ENCODE results near the gene AGER. TPM values are rescaled to one million over a fixed set of nuclear protein-coding genes. Genes with fewer than 3 reads are reported as not detected.
A peak's percentile ranks its signal among the peaks of the same experiment; 100 is the strongest.

The AGER gene
- total and polyA plus RNA-seq, 2 donors (not counting 3 experiments of a cell fraction or from before 2014, with no cell fraction given): 5.1 to 18.5 TPM

DNA sequence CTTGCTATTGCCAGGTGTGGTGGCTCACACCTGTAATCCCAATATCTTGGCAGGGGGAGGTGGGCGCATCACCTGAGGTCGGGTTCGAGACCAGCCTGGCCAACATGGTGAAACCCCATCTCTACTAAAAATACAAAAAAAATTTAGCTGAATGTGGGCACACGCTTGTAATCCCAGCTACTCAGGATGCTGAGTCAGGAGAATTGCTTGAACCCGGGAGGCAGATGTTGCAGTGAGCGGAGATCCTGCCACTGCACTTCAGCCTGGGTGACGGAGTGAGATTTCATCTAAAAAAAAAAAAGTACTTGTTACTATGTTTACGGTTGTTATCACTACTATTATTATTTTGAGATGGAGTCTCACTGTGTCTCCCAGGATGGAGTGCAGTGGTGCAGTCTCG lies 27.2 kb downstream of the AGER start:
- H3K36me3 ChIP-seq (ENCODE audit: control insufficient read depth in 2 of 2, extremely low read depth in 1 of 2, insufficient read depth in 2 of 2, low read length in 2 of 2): peaks cover 0 to 7% of the 10 kb centered on the region in 2 experiments
- no peaks in the 10 kb centered on the region for H3K9me3 ChIP-seq (replicated peaks; ENCODE audit: control insufficient read depth, insufficient read depth, low read length)
- H3K79me2 ChIP-seq (ENCODE audit: control insufficient read depth, insufficient read depth, low read length): peaks cover 4% of the 10 kb centered on the region
- no peak overlapping the region for H3K27ac ChIP-seq (ENCODE audit: insufficient read depth, low read depth, low read length)
- intact Hi-C loops (cut with micrococcal nuclease): no loop called here
- H3K4me3 ChIP-seq (replicated peaks in 1 of 3; ENCODE audit: insufficient read depth in 1 of 3, low read depth in 1 of 3, low read length in 3 of 3): no peak overlapping the region
- TF ChIP-seq EZH2 (IDR thresholded peaks at IDR 0.05; ENCODE audit: borderline replicate concordance, low read depth, low read length, severe bottlenecking) (no peak), POLR2A (IDR thresholded peaks at IDR 0.05; ENCODE audit: low read depth, low read length) (no peak), JUN (IDR thresholded peaks at IDR 0.05; ENCODE audit: borderline replicate concordance, insufficient read depth, insufficient read length, low read depth) (no peak), MYC (IDR thresholded peaks at IDR 0.05; ENCODE audit: low read depth, low read length) (no peak), GATA2 (IDR thresholded peaks at IDR 0.05; ENCODE audit: insufficient read depth, insufficient read length, low read depth, low read length) (no peak)
- TF ChIP-seq, protein P1, sequence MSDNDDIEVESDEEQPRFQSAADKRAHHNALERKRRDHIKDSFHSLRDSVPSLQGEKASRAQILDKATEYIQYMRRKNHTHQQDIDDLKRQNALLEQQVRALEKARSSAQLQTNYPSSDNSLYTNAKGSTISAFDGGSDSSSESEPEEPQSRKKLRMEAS (IDR thresholded peaks at IDR 0.05; ENCODE audit: insufficient read depth, insufficient read length): no peak
- no peak overlapping the region for H3K9ac ChIP-seq (replicated peaks; ENCODE audit: extremely low read depth, insufficient read depth, low read length)
- DNase-seq (ENCODE audit: low read depth, low spot score): no peak
- H2AFZ ChIP-seq (ENCODE audit: low read depth, low read length): no peak overlapping the region
- peaks cover 21% of the 10 kb centered on the region for H3K4me1 ChIP-seq (ENCODE audit: control insufficient read depth, extremely low read depth, insufficient read depth, low read length)
- H3K27me3 ChIP-seq (ENCODE audit: control insufficient read depth in 2 of 2, insufficient read depth in 2 of 2, low read length in 2 of 2): peaks cover 0 to 4% of the 10 kb centered on the region in 2 experiments
- no peaks in the 10 kb centered on the region for H4K20me1 ChIP-seq (replicated peaks; ENCODE audit: control insufficient read depth, extremely low read depth, insufficient read depth, low read length)
- H3K9me1 ChIP-seq (replicated peaks; ENCODE audit: control insufficient read depth, extremely low read depth, insufficient read depth, low read length): no peaks in the 10 kb centered on the region
- FAIRE-seq: no peak
- no TSS peak for BruUV-seq (replicated peaks)
- dilution Hi-C loops (cut with MboI; ENCODE audit: extremely low pct_ligation_motif_present, low sequenced_read_pairs): no loop called here
- CTCF ChIA-PET: no interaction called here
- H3K4me2 ChIP-seq (ENCODE audit: insufficient read depth, low read length): no peak overlapping the region
- POLR2A ChIA-PET: no interaction called here

DNA sequence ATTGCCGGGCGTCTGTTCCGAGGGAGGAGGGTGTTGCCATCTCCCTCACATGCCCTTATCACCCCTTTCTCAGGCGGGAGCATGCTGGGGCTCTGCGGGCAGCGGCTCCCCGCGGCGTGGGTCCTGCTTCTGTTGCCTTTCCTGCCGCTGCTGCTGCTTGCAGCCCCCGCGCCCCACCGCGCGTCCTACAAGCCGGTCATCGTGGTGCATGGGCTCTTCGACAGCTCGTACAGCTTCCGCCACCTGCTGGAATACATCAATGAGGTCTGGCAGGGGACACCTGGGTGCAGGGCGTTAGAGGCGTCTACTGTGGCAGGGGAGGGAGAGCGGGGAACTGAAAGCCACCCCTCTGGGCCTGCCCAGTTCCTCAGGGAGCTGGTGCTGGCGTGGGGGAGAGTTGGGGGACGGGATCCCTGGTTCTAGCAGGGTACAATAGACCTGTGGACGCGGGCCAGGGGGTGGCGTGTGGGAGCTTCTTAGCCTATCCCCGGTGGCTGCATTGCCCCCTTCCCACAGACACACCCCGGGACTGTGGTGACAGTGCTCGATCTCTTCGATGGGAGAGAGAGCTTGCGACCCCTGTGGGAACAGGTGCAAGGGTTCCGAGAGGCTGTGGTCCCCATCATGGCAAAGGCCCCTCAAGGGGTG lies 29.4 kb downstream of the AGER start:
- DNase-seq (ENCODE audit: low read depth, low spot score): peak; percentile 68
- intact Hi-C loops (cut with micrococcal nuclease) (loop anchor here (1.0 kb wide), 4 partner anchors 22 to 41 kb away; partner anchors contain the start of genes AGPAT1 and FKBPL), dilution Hi-C loops (cut with MboI; ENCODE audit: extremely low pct_ligation_motif_present, low sequenced_read_pairs) (no loop called here)
- TF ChIP-seq, protein P2, sequence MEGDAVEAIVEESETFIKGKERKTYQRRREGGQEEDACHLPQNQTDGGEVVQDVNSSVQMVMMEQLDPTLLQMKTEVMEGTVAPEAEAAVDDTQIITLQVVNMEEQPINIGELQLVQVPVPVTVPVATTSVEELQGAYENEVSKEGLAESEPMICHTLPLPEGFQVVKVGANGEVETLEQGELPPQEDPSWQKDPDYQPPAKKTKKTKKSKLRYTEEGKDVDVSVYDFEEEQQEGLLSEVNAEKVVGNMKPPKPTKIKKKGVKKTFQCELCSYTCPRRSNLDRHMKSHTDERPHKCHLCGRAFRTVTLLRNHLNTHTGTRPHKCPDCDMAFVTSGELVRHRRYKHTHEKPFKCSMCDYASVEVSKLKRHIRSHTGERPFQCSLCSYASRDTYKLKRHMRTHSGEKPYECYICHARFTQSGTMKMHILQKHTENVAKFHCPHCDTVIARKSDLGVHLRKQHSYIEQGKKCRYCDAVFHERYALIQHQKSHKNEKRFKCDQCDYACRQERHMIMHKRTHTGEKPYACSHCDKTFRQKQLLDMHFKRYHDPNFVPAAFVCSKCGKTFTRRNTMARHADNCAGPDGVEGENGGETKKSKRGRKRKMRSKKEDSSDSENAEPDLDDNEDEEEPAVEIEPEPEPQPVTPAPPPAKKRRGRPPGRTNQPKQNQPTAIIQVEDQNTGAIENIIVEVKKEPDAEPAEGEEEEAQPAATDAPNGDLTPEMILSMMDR (IDR thresholded peaks at IDR 0.05; ENCODE audit: extremely low read depth in 1 of 2, insufficient read depth in 1 of 2, low read depth in 1 of 2, low read length in 2 of 2): peak; percentile 17 to 34
- TF ChIP-seq POLR2A (IDR thresholded peaks at IDR 0.05; ENCODE audit: low read depth, low read length): no peak
- H3K79me2 ChIP-seq (ENCODE audit: control insufficient read depth, insufficient read depth, low read length): peaks cover 4% of the 10 kb centered on the region
- POLR2A ChIA-PET: no interaction called here
- BruUV-seq (replicated peaks): no TSS peak
- H3K9me1 ChIP-seq (replicated peaks; ENCODE audit: control insufficient read depth, extremely low read depth, insufficient read depth, low read length): no peaks in the 10 kb centered on the region
- no peaks in the 10 kb centered on the region for H3K9me3 ChIP-seq (replicated peaks; ENCODE audit: control insufficient read depth, insufficient read depth, low read length)
- FAIRE-seq: peak; percentile 24
- H3K9ac ChIP-seq (replicated peaks; ENCODE audit: extremely low read depth, insufficient read depth, low read length): peak overlapping the region; percentile 64
- peak overlapping the region; percentile 41 to 71 (median 60) for H3K4me3 ChIP-seq (replicated peaks in 1 of 3; ENCODE audit: insufficient read depth in 1 of 3, low read depth in 1 of 3, low read length in 3 of 3)
- CTCF ChIA-PET: interaction anchor here (1.0 to 1.2 kb wide), 3 partner anchors 15 to 41 kb away, joined by 3 to 7 read pairs (median 3); no protein-coding TSS in a partner anchor
- H3K36me3 ChIP-seq (ENCODE audit: control insufficient read depth in 2 of 2, extremely low read depth in 1 of 2, insufficient read depth in 2 of 2, low read length in 2 of 2): peaks cover 0 to 7% of the 10 kb centered on the region in 2 experiments
- peaks cover 4 to 5% of the 10 kb centered on the region in 2 experiments for H3K27me3 ChIP-seq (ENCODE audit: control insufficient read depth in 2 of 2, insufficient read depth in 2 of 2, low read length in 2 of 2)
- H3K4me1 ChIP-seq (ENCODE audit: control insufficient read depth, extremely low read depth, insufficient read depth, low read length): peaks cover 21% of the 10 kb centered on the region
- H3K4me2 ChIP-seq (ENCODE audit: insufficient read depth, low read length): peak overlapping the region; percentile 40
- no peaks in the 10 kb centered on the region for H4K20me1 ChIP-seq (replicated peaks; ENCODE audit: control insufficient read depth, extremely low read depth, insufficient read depth, low read length)
- H2AFZ ChIP-seq (ENCODE audit: low read depth, low read length): peak overlapping the region; percentile 76
- H3K27ac ChIP-seq (ENCODE audit: insufficient read depth, low read depth, low read length): peak overlapping the region; percentile 51

All from endothelial cell of umbilical vein (primary cell).